IMR-90 (cell line): ENCODE measurements around the gene C5AR2. TPM values are rescaled to one million over a fixed set of nuclear protein-coding genes. Genes with fewer than 3 reads are reported as not detected.
A peak's percentile ranks its signal among the peaks of the same experiment; 100 is the strongest.

Experiments used
- ATAC-seq: fragments of 200-7000 bp; cut with Tn5 transposase; 2 replicates; pipeline ENCODE4 v1.9.1; 2020; ENCODE audit warnings: low read depth, mild to moderate bottlenecking, moderate library complexity
- BruUV-seq: library from RNA; stranded (reverse); fragments of 400-500 nt; replicated peaks from 2 replicates; lab custom pipeline; 2021; lab: Mats Ljungman, UMichigan
- CTCF ChIA-PET: fragments of 300-600 bp; formaldehyde crosslinking; extraction: SDS; loops from one replicate; lab custom pipeline; 2021; ENCODE audit warnings: antibody characterized with exemption; lab: Yijun Ruan, JAX
- POLR2A ChIA-PET: fragments of 300-600 bp; sonication (Branson Sonifier 250); formaldehyde crosslinking; loops from one replicate; lab custom pipeline; 2022; ENCODE audit warnings: antibody characterized with exemption; ENCODE audit not compliant: unreplicated experiment; lab: Charles Lee
- DNase-seq: peaks from one replicate; pipeline ENCODE4 v3.0.0; 2013
- H2AFZ ChIP-seq: replicated peaks from 2 replicates; pipeline ENCODE3; 2013; ENCODE audit warnings: low read length, mild to moderate bottlenecking; ENCODE audit not compliant: poor library complexity
- H2AK5ac ChIP-seq: 2 replicates; pipeline ENCODE4 v1.6.1; 2013; ENCODE audit warnings: low read depth, low read length, inconsistent platforms
- H2AK9ac ChIP-seq: replicated peaks from 2 replicates; pipeline ENCODE3; 2013; ENCODE audit warnings: mild to moderate bottlenecking, low read depth, low read length, moderate library complexity; ENCODE audit not compliant: poor library complexity
- H2BK120ac ChIP-seq: 2 replicates; pipeline ENCODE4 v1.6.1; 2013; ENCODE audit warnings: low read depth, low read length, inconsistent platforms
- H2BK15ac ChIP-seq: 3 replicates; pipeline ENCODE4 v1.6.1; 2013; ENCODE audit warnings: low read depth, low read length, inconsistent platforms
- H2BK20ac ChIP-seq: 2 replicates; pipeline ENCODE4 v1.6.1; 2013; ENCODE audit warnings: low read depth, mild to moderate bottlenecking, inconsistent platforms, low read length, moderate library complexity
- H2BK5ac ChIP-seq: 2 replicates; pipeline ENCODE4 v1.6.1; 2013; ENCODE audit warnings: mild to moderate bottlenecking, low read depth, low read length, inconsistent platforms; ENCODE audit not compliant: poor library complexity, severe bottlenecking
- H3K14ac ChIP-seq: replicated peaks from 2 replicates; pipeline ENCODE4 v1.6.1; 2013; ENCODE audit warnings: low read depth, low read length, inconsistent platforms
- H3K18ac ChIP-seq: 2 replicates; pipeline ENCODE4 v1.6.1; 2013; ENCODE audit warnings: low read depth, low read length, control low read depth
- H3K23ac ChIP-seq: 2 replicates; pipeline ENCODE4 v1.6.1; 2013; ENCODE audit warnings: low read depth, low read length, inconsistent platforms
- H3K27ac ChIP-seq: 2 replicates; pipeline ENCODE4 v1.5.1; 2013; ENCODE audit warnings: mild to moderate bottlenecking, control low read depth, low read length; ENCODE audit not compliant: insufficient read depth
- H3K27me3 ChIP-seq: 2 replicates; pipeline ENCODE4 v1.6.1; 2013; ENCODE audit warnings: low read length; ENCODE audit not compliant: control insufficient read depth, insufficient read depth
- H3K36me3 ChIP-seq: 2 replicates; pipeline ENCODE4 v1.6.1; 2013; ENCODE audit warnings: low read length, mixed read lengths; ENCODE audit not compliant: control insufficient read depth, insufficient read depth
- H3K4ac ChIP-seq: 2 replicates; pipeline ENCODE4 v1.6.1; 2013; ENCODE audit warnings: low read depth, low read length, inconsistent platforms
- H3K4me1 ChIP-seq: 2 replicates; pipeline ENCODE4 v1.6.1; 2013; ENCODE audit warnings: low read length, mixed read lengths; ENCODE audit not compliant: control insufficient read depth, insufficient read depth
- H3K4me2 ChIP-seq: 2 replicates; pipeline ENCODE4 v1.6.1; 2013; ENCODE audit warnings: low read depth, mild to moderate bottlenecking, control low read depth, low read length, moderate library complexity
- H3K4me3 ChIP-seq: 2 replicates; pipeline ENCODE4 v1.5.1; 2013; ENCODE audit warnings: low read depth, mild to moderate bottlenecking, control low read depth, low read length, moderate library complexity; ENCODE audit not compliant: insufficient read depth
- H3K56ac ChIP-seq: 2 replicates; pipeline ENCODE4 v1.6.1; 2013; ENCODE audit warnings: low read length, inconsistent platforms; ENCODE audit not compliant: insufficient read depth; ENCODE audit errors: extremely low read depth
- H3K79me1 ChIP-seq, 2 experiments: 2 replicates each; pipeline ENCODE4 v1.6.1; 2013; ENCODE audit warnings: low read length in 2 of 2, inconsistent platforms in 1 of 2, low read depth in 1 of 2
- H3K9ac ChIP-seq: 2 replicates; pipeline ENCODE4 v1.6.1; 2013; ENCODE audit warnings: low read depth, low read length, control low read depth
- H3K9me1 ChIP-seq: 2 replicates; pipeline ENCODE4 v1.6.1; 2013; ENCODE audit warnings: low read length, inconsistent platforms; ENCODE audit not compliant: insufficient read depth
- H3K9me3 ChIP-seq: 2 replicates; pipeline ENCODE4 v1.6.1; 2013; ENCODE audit warnings: low read length; ENCODE audit not compliant: control insufficient read depth, insufficient read depth
- H4K20me1 ChIP-seq: 2 replicates; pipeline ENCODE4 v1.6.1; 2013; ENCODE audit warnings: low read length, inconsistent platforms; ENCODE audit not compliant: insufficient read depth
- H4K5ac ChIP-seq: 2 replicates; pipeline ENCODE4 v1.6.1; 2013; ENCODE audit warnings: mild to moderate bottlenecking, low read depth, low read length, control low read depth
- H4K8ac ChIP-seq, 2 experiments: 2 replicates each; pipeline ENCODE4 v1.6.1; 2013; ENCODE audit warnings: low read depth in 2 of 2, low read length in 2 of 2, control low read depth in 1 of 2, inconsistent platforms in 1 of 2
- H4K91ac ChIP-seq: 2 replicates; pipeline ENCODE4 v1.6.1; 2013; ENCODE audit warnings: low read depth, low read length, inconsistent platforms; ENCODE audit not compliant: insufficient read depth
- FOS ChIP-seq: fragments of 150-350 bp; IDR thresholded peaks from 2 replicates; pipeline ENCODE4 v1.6.1; 2016; ENCODE audit warnings: low read depth, low read length
- MXI1 ChIP-seq: IDR thresholded peaks from 2 replicates; pipeline ENCODE4 v1.6.1; 2012; ENCODE audit warnings: low read depth, mild to moderate bottlenecking, low read length, moderate library complexity, borderline replicate concordance
- NFE2L2 ChIP-seq: fragments of 150-350 bp; IDR thresholded peaks from 2 replicates; pipeline ENCODE4 v1.6.1; 2016; ENCODE audit warnings: low read depth, mild to moderate bottlenecking, low read length
- WGBS, 2 experiments: methylation state at CpG; one replicate each; pipeline versions ENCODE4 v1.1.5 to v1.1.7; 2013; ENCODE audit warnings: missing lambda C conversion rate in 2 of 2; ENCODE audit not compliant: insufficient read length in 1 of 2; ENCODE audit errors: extremely low coverage in 2 of 2; 5-methylcytosine and 5-hydroxymethylcytosine counted together
- dilution Hi-C: fragments of 300-500 bp; cut with HindIII; formaldehyde crosslinking; loops from one replicate; pipeline ENCODE4 v1.14.3; 2018; ENCODE audit warnings: low sequenced_read_pairs; ENCODE audit not compliant: unreplicated experiment
- in situ Hi-C: fragments of 300-500 bp; cut with MboI; formaldehyde crosslinking; loops from 3 replicates; pipeline ENCODE4 v1.14.3; 2019; ENCODE audit warnings: low sequenced_read_pairs, inconsistent platforms, mixed read lengths
- intact Hi-C: fragments of 100-400 bp; cut with micrococcal nuclease; formaldehyde crosslinking; loops from 2 replicates; pipeline ENCODE4 v1.10.0; 2022
- polyA plus RNA-seq, 3 experiments: library from polyadenylated mRNA; depleted of rRNA; stranded (reverse); fragments of >200 nt; gene quantifications; 2 replicates each; pipeline ENCODE4 v1.2.3, GENCODE V29; 2012; ENCODE audit warnings: low replicate concordance in 1 of 3
- total RNA-seq: library from RNA; depleted of rRNA; stranded (reverse); fragments of >200 nt; gene quantifications from 2 replicates; pipeline ENCODE4 v1.2.3, GENCODE V29; 2012
- TF ChIP-seq, protein P1 (sequence below): conservative IDR thresholded peaks from 2 replicates; pipeline ENCODE4 v1.5.1; 2012; ENCODE audit warnings: mild to moderate bottlenecking, low read depth, low read length, improper control_type of control experiment

The C5AR2 gene
- total and polyA plus RNA-seq, 2 of the 4 experiments (the other 2 are of a cell fraction): not detected

DNA sequence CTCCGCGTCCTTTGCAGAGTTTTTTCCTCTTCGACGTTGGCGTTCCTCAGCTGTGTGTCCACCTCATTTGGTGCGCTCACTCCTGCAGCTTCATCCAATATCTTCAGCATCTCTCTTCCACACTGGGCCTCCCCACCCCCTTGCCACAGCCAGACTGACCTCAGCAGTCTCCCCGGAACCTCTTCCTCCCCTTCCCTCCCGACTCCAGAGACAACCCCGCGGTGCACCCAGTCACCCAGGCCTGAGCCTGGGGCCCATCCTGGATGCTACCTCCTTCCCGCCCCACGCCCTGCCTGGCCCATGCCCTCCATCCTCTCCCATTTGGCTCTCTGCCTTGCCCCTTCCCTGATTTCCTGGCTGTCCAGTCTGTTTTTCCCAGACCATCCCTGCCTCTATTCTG, 8.1 kb upstream of the C5AR2 start:
- no peak overlapping the region for H2BK15ac ChIP-seq
- no peak overlapping the region for H4K8ac ChIP-seq
- POLR2A ChIA-PET: no interaction called here
- H3K18ac ChIP-seq: no peak overlapping the region
- BruUV-seq: no TSS peak
- no peak overlapping the region for H2AFZ ChIP-seq
- H3K4me2 ChIP-seq: no peak overlapping the region
- in situ Hi-C loops (no loop called here), dilution Hi-C loops (no loop called here), intact Hi-C loops (no loop called here)
- H3K23ac ChIP-seq: no peak overlapping the region
- 0 out of 2 replicates have a peak, but pooled peaks cover 3% of the 10 kb centered on the region for H3K9me1 ChIP-seq
- H3K4ac ChIP-seq: no peak overlapping the region
- peaks cover 2% of the 10 kb centered on the region for H3K9me3 ChIP-seq
- peaks cover 8% of the 10 kb centered on the region for H3K27me3 ChIP-seq
- H2AK5ac ChIP-seq: no peak overlapping the region; the same call in 1 of the 2 replicates
- DNase-seq (no peak), ATAC-seq (no peak)
- no peaks in the 10 kb centered on the region for H3K4me1 ChIP-seq
- H3K14ac ChIP-seq: no peak overlapping the region
- H2BK120ac ChIP-seq: no peak overlapping the region
- CTCF ChIA-PET: interaction anchor here (1.0 kb wide), 1 partner anchor 25 kb away, joined by 3 read pairs; the partner anchor contains the start of gene DHX34
- no peak overlapping the region for H3K56ac ChIP-seq
- H3K9ac ChIP-seq: no peak overlapping the region
- no peak overlapping the region for H2BK20ac ChIP-seq
- peak overlapping the region; percentile 19 for H2AK9ac ChIP-seq
- no peak overlapping the region for H4K5ac ChIP-seq
- no peak overlapping the region for H3K27ac ChIP-seq
- no peaks in the 10 kb centered on the region for H3K79me1 ChIP-seq
- no peaks in the 10 kb centered on the region for H4K20me1 ChIP-seq
- WGBS, 2 experiments: 90% methylated on average over 6 of the region's 12 CpGs; no CpG with 5 or more reads in 1 of the 2 experiments
- H4K91ac ChIP-seq: no peak overlapping the region
- H3K36me3 ChIP-seq: no peaks in the 10 kb centered on the region
- H3K4me3 ChIP-seq: no peak overlapping the region
- TF ChIP-seq FOS: no peak
- no peak for TF ChIP-seq NFE2L2
- TF ChIP-seq MXI1: no peak
- TF ChIP-seq, protein P1, sequence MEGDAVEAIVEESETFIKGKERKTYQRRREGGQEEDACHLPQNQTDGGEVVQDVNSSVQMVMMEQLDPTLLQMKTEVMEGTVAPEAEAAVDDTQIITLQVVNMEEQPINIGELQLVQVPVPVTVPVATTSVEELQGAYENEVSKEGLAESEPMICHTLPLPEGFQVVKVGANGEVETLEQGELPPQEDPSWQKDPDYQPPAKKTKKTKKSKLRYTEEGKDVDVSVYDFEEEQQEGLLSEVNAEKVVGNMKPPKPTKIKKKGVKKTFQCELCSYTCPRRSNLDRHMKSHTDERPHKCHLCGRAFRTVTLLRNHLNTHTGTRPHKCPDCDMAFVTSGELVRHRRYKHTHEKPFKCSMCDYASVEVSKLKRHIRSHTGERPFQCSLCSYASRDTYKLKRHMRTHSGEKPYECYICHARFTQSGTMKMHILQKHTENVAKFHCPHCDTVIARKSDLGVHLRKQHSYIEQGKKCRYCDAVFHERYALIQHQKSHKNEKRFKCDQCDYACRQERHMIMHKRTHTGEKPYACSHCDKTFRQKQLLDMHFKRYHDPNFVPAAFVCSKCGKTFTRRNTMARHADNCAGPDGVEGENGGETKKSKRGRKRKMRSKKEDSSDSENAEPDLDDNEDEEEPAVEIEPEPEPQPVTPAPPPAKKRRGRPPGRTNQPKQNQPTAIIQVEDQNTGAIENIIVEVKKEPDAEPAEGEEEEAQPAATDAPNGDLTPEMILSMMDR: no peak
- no peak overlapping the region for H2BK5ac ChIP-seq
